Omental fat pad (tissue), 4 donors: ENCODE measurements around the gene AGRN. TPM values are rescaled to one million over a fixed set of nuclear protein-coding genes. Genes with fewer than 3 reads are reported as not detected.
"Not testable (repeated sequence)": the region's sequence is repeated elsewhere in the genome, so short reads cannot be mapped to it uniquely, and the experiment has no call there.

Source experiments
- ATAC-seq: fragments of 150-250 bp; one replicate; pipeline ENCODE4 v1.9.1; 2016; ENCODE audit warnings: mild to moderate bottlenecking, moderate library complexity; ENCODE audit not compliant: low FRiP score
- DNase-seq: peaks from one replicate; pipeline ENCODE4 v3.0.0-alpha.2; 2019; ENCODE audit warnings: low spot score
- CTCF ChIP-seq, 3 donors: fragments of 450-650 bp; IDR thresholded peaks; one replicate each; pipeline ENCODE4 v1.5.1; 2016 to 2017; ENCODE audit warnings: antibody characterized with exemption in 3 of 3, mild to moderate bottlenecking in 3 of 3, moderate library complexity in 2 of 3
- total RNA-seq, 4 donors: library from RNA; depleted of rRNA; stranded (reverse); fragments of >200 nt; gene quantifications; one replicate each; pipeline ENCODE4 v1.1.0, GENCODE V29; 2016

AGRN gene
- total RNA-seq, 4 donors from 2014 or later = 17.2 to 42.3 (median 22.6) TPM

- no peak for ATAC-seq
Measured at GRCh38 chr1:993379-993995, 26.4 kb upstream of the AGRN start.

GRCh38 chr1:994546-994945 lies 25.4 kb upstream of the AGRN start:
- DNase-seq, ATAC-seq: not testable (repeated sequence)

More at GRCh38 chr1:993379-993995, 26.4 kb upstream of the AGRN start:
- DNase-seq = no peak
- TF ChIP-seq CTCF (IDR thresholded peaks at IDR 0.05) = no peak

GRCh38 chr1:995665-996633 lies 24.0 kb upstream of the AGRN start:
- DNase-seq = no peak
- no peak for TF ChIP-seq CTCF (IDR thresholded peaks at IDR 0.05)
- ATAC-seq = no peak

GRCh38 chr1:996851-997712 lies 22.8 kb upstream of the AGRN start:
- TF ChIP-seq CTCF (IDR thresholded peaks at IDR 0.05) = no peak
- DNase-seq (no peak), ATAC-seq (no peak)

GRCh38 chr1:997713-997992 lies 22.3 kb upstream of the AGRN start:
- DNase-seq = no peak
- no peak for TF ChIP-seq CTCF (IDR thresholded peaks at IDR 0.05)
- no peak for ATAC-seq

GRCh38 chr1:997993-998744 lies 21.8 kb upstream of the AGRN start:
- no peak for TF ChIP-seq CTCF (IDR thresholded peaks at IDR 0.05)
- no peak for DNase-seq
- ATAC-seq = no peak

- no peak for ATAC-seq
- TF ChIP-seq CTCF (IDR thresholded peaks at IDR 0.05) = no peak
- DNase-seq = no peak
Measured at GRCh38 chr1:998745-998994, 21.2 kb upstream of the AGRN start.
